MCF 10A (cell line): ENCODE data around the gene WAC. TPM values are rescaled to one million over a fixed set of nuclear protein-coding genes. Genes with fewer than 3 reads are reported as not detected.
A peak's percentile ranks its signal among the peaks of the same experiment; 100 is the strongest.

Experiments used
- BruUV-seq: library from RNA; stranded (reverse); fragments of 400-500 nt; replicated peaks from 2 replicates; lab custom pipeline; 2021; lab: Mats Ljungman, UMichigan
- CTCF ChIA-PET: fragments of 300-600 bp; sonication (Branson Sonifier 250); formaldehyde crosslinking; extraction: SDS; loops from one replicate; lab custom pipeline; 2021; ENCODE audit warnings: antibody characterized with exemption, inconsistent platforms; lab: Yijun Ruan, JAX
- POLR2A ChIA-PET: fragments of 300-600, 350-650 bp; sonication (Branson Sonifier 250); formaldehyde crosslinking; extraction: SDS; loops from one replicate; lab custom pipeline; 2020; ENCODE audit warnings: antibody characterized with exemption, inconsistent platforms; lab: Yijun Ruan, JAX
- DNase-seq: peaks from one replicate; pipeline ENCODE4 v3.0.0-alpha.2; 2018; ENCODE audit not compliant: unreplicated experiment
- H3K27ac Mint-ChIP-seq: one replicate; pipeline ENCODE4 v1.8.0; 2022; ENCODE audit warnings: mild to moderate bottlenecking, low read depth, mixed read lengths; ENCODE audit not compliant: unreplicated experiment
- H3K27me3 Mint-ChIP-seq: one replicate; pipeline ENCODE4 v1.8.0; 2022; ENCODE audit warnings: mixed read lengths; ENCODE audit not compliant: insufficient read depth, unreplicated experiment
- H3K36me3 Mint-ChIP-seq: one replicate; pipeline ENCODE4 v1.8.0; 2022; ENCODE audit warnings: mild to moderate bottlenecking, moderate library complexity, mixed read lengths; ENCODE audit not compliant: insufficient read depth, unreplicated experiment
- H3K4me1 Mint-ChIP-seq: one replicate; pipeline ENCODE4 v1.8.0; 2022; ENCODE audit warnings: mixed read lengths; ENCODE audit not compliant: insufficient read depth, unreplicated experiment
- H3K4me3 Mint-ChIP-seq: one replicate; pipeline ENCODE4 v1.8.0; 2022; ENCODE audit warnings: mild to moderate bottlenecking, moderate library complexity, mixed read lengths; ENCODE audit not compliant: unreplicated experiment
- H3K9me3 Mint-ChIP-seq: one replicate; pipeline ENCODE4 v1.8.0; 2022; ENCODE audit warnings: mixed read lengths; ENCODE audit not compliant: unreplicated experiment
- CTCF ChIP-seq: fragments of 200-600 bp; IDR thresholded peaks from one replicate; pipeline ENCODE4 v1.8.0; 2022; ENCODE audit warnings: antibody characterized with exemption, mild to moderate bottlenecking; ENCODE audit not compliant: unreplicated experiment
- intact Hi-C: fragments of 100-400 bp; cut with micrococcal nuclease; formaldehyde crosslinking; loops from 2 replicates; pipeline ENCODE4 v1.14.1; 2022
- total RNA-seq: library from RNA; stranded (reverse); gene quantifications from 2 replicates; pipeline ENCODE4 v1.2.3, GENCODE V29; 2022

The WAC gene
- total RNA-seq, 1 experiment from 2014 or later = 155 TPM

DNA sequence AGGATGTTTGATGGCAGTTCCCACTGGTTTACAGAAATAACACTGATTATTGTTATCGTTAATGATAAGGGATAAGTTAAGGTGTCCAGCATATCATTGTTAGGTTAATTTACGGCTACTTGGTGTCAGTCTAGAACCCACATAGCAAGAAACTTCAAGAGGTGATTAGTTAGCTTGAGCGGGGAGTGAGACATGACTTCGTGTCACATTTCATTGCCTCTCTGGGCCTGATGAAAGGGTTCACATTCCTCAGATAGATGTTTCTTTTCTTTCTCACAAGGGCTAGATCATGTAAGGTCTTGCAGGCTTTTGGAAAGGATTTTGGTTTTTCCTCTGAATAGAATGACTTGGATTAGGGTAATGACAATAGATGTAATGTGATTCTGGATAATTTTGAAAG lies 26.7 kb downstream of the WAC start:
- Mint-ChIP-seq H3K36me3 (peaks cover 89% of the 10 kb centered on the region), H3K27me3 (no peaks in the 10 kb centered on the region)
- CTCF ChIA-PET = interaction anchor here (1.3 kb wide), 1 partner anchor 17 kb away, joined by 4 read pairs; no protein-coding TSS in a partner anchor

GRCh38 chr10:28560617-28561016 lies 27.7 kb downstream of the WAC start:
- Mint-ChIP-seq H3K9me3 (no peaks in the 10 kb centered on the region), H3K27me3 (no peaks in the 10 kb centered on the region), H3K4me3 (no peak overlapping the region), H3K4me1 (peaks cover 34% of the 10 kb centered on the region), H3K36me3 (peaks cover 90% of the 10 kb centered on the region), H3K27ac (peak overlapping the region; percentile 11)
- no peak for TF ChIP-seq CTCF
- DNase-seq = no peak
- no TSS peak for BruUV-seq
- intact Hi-C loops = no loop called here
- ChIA-PET CTCF (no interaction called here), POLR2A (no interaction called here)

More for the DNA sequence above, 26.7 kb downstream of the WAC start:
- Mint-ChIP-seq H3K4me3 (no peak overlapping the region), H3K4me1 (peaks cover 44% of the 10 kb centered on the region), H3K9me3 (no peaks in the 10 kb centered on the region), H3K27ac (no peak overlapping the region)
- BruUV-seq = no TSS peak
- no peak for DNase-seq
- no peak for TF ChIP-seq CTCF
- POLR2A ChIA-PET = no interaction called here
- intact Hi-C loops = no loop called here

DNA sequence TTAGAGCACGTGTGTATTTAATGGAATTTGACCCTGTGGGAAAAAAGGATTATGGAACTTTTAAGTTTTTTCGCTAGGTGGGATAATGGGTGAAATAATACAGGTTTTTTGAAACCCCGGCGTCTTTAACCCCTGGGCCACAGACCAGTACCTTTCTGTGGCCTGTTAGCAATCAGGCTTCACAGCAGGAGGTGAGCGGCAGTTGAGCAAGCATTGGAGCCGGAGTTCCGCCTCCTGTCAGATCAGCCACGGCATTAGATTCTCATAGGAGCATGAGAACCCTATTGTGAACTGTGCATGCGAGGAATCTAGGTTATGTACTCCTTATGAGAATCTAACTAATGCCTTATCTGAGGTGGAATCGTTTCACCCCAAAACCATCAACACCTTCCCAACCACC lies 28.6 kb downstream of the WAC start:
- ChIA-PET CTCF (no interaction called here), POLR2A (no interaction called here)
- H3K36me3 Mint-ChIP-seq = peaks cover 90% of the 10 kb centered on the region
- peaks cover 38% of the 10 kb centered on the region for H3K4me1 Mint-ChIP-seq
- no peak overlapping the region for H3K4me3 Mint-ChIP-seq
- no peak overlapping the region for H3K27ac Mint-ChIP-seq
- BruUV-seq = no TSS peak
- no peak for TF ChIP-seq CTCF
- H3K9me3 Mint-ChIP-seq = no peaks in the 10 kb centered on the region
- no peaks in the 10 kb centered on the region for H3K27me3 Mint-ChIP-seq
- DNase-seq = no peak
- intact Hi-C loops = no loop called here

DNA sequence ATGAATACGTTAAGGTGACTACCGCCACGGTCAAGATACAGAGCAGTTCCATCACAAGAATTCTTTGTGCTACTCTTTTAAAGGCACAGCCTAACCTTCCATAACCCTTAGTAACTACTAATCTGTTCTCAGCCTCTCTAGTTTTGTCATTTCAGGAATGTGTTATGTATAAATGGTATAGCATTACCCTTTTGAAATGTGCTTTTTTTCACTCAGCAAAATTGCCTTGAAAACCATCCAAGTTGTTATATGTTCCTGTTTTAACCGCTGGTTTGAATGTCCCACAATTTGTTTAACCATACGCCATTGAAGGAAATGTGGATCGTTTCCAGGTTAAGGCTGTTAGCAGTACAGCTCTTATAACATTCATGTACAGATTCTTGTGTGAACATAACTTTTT lies 32.0 kb downstream of the WAC start:
- H3K27ac Mint-ChIP-seq = no peak overlapping the region
- no peak for TF ChIP-seq CTCF
- no peaks in the 10 kb centered on the region for H3K9me3 Mint-ChIP-seq
- no peaks in the 10 kb centered on the region for H3K27me3 Mint-ChIP-seq
- ChIA-PET POLR2A (interaction anchor here (0.7 to 1.2 kb wide), 4 partner anchors 8 to 1233 kb away, joined by 3 to 4 read pairs (median 3); no protein-coding TSS in a partner anchor), CTCF (interaction anchor here (1.0 kb wide), 1 partner anchor 19 kb away, joined by 3 read pairs; no protein-coding TSS in a partner anchor)
- intact Hi-C loops = no loop called here
- DNase-seq = no peak
- H3K4me1 Mint-ChIP-seq = peaks cover 38% of the 10 kb centered on the region
- no TSS peak for BruUV-seq
- peaks cover 70% of the 10 kb centered on the region for H3K36me3 Mint-ChIP-seq
- H3K4me3 Mint-ChIP-seq = no peak overlapping the region
